HG03064 (cell line): ENCODE measurements around the gene CHD6.

ENCODE experiments used
- ATAC-seq: cut with Tn5 transposase; IDR thresholded peaks from one replicate; pipeline ENCODE4 v1.9.1; 2021; ENCODE audit warnings: low read depth; ENCODE audit not compliant: unreplicated experiment

CHD6 gene

DNA sequence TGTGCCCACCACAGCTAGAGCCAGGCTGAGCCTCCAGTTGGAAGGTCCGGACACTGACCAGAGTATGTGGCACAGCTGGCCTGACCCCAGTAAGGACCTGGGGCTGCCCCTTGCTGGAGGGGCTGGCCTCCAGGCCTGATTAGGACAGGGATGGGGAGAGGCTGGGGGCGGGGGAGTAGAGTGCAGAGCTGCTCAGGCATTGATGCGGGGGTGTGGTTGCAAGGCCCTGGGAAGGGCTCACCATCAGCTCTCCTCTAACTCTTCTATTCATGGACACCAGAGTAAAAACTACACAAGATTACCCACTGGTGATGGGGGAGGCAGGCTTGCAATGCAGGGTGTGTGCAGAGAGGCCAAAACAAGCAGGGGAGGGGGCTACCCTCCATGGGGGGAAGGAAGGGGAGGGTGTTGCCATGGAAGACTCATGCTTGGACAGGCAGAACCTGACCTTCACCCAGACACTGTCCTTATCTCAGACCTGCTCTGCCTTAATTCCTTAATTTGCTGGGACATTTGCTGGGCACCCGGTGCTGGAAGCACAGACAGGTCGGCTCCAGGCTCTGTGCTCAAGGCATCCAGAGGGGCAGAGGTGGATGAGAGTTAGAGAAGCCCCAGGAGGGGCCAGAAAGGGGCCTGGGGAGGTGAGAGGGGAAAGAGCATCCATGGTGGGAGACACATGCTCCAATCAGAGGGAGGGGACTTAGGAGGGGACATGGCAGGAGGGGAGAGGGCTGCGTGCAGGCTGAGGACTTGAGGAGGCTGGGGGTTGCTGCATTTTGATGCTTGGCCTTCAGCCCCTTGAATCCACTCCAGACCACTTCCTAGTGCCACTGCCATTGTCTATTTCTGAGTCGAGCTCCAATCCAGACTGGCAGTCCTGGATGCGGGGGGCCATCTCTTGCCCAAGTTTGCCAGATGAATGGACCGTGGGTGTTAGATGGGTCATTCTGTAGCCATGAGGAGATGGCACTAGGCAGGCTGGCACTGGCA is 244.0 kb downstream of the CHD6 start:
- ATAC-seq: no peak

DNA sequence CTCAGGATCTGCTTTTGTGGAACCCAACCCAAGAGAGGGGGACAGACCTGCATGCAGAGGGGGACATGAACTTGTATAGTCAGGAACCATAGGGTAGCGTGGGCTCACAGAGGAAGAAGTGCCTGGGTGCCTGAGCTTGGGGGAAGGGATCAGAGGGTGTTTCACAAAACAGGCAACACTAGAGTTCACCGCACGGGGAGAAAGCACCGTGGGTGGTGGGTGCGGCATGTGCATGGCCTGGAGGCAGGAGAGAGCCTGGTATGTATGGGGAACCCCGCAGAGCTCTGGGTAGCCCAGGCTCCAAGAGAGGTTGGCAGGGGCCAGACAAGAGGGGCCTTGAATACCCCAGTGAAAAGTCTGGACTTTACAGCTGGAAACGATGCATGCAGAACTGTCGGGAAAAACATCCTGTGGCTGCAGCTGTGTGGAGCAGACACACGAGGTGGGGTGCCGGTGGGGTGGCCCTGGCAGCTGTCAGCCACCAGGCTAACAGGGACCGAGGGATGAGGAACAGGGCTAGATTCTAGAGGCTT is 244.9 kb downstream of the CHD6 start:
- no peak for ATAC-seq

DNA sequence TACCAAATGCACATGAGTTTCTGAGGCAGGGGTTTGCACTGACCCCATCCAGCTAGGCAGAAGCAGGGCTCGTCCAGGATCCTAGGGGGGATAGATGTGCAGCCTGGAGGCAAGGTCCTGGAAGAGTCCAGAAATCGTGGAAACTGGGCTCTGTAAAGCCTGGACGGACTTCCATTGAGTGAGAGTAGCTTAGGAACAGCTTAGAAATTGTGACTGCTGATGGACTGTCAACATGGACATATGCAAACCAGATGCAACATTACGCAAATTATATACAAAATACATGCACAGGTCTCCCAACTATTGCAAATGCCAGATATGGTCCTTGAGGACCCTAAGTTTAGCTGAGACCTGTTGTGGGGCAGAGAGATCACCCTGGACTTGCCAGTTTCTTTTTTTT is 246.8 kb downstream of the CHD6 start:
- ATAC-seq: no peak

DNA sequence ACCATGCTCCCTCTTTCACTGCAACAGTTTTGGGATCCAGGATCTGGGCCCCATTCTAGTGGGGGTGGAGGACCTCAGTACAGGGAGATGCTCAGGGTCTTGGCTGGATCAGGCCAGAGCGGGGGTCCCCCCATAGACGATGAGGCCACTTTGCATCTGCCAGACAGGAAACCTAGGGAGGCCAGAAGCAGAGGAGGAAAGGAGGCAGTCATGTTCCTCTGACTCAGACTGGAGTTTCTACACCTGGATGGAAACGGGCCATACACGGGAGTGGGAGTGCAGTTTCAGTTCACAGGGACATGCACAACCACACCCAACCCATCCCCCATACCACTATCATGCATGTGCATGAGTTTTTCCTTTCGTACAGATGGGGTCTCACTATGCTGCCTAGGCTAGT is 248.0 kb downstream of the CHD6 start:
- no peak for ATAC-seq

DNA sequence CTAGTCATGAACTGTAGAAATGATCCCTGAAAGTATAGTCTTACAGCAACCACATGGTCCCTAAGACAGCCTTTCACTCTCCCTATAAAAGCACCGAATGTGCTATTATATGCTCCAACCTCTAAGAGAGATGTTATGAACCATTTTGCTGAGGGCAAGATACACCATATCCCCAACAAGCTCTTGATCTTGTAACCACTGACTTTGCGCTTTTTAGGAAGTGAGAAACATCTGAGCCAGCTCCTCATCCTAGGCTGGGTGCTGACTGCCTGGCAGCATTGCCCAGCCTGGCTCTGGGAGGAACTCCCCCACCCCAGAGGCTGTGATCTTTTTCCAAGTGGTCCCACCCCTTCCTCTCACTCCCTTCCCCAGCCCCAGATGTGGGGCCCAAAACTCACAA is 248.5 kb downstream of the CHD6 start:
- ATAC-seq: no peak

DNA sequence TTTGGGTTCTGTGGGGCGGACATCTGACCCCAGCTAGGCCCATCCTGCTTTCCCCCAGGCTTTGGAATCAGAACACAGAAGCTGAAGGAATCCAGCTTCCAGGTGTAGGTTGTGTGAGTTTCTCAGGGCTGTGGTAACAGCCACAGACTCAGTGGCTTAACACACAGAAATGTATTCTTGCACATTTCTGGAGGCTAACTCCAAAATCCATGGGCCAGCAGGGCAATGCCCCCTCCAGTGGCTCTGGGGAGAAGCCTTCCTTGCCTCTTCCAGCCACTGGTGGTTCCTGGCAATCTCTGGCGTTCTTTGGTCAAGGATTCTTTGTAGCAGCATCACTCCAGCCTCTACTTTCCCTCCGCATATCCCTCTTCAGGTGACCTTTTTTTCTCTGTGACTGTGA is 250.2 kb downstream of the CHD6 start:
- no peak for ATAC-seq

DNA sequence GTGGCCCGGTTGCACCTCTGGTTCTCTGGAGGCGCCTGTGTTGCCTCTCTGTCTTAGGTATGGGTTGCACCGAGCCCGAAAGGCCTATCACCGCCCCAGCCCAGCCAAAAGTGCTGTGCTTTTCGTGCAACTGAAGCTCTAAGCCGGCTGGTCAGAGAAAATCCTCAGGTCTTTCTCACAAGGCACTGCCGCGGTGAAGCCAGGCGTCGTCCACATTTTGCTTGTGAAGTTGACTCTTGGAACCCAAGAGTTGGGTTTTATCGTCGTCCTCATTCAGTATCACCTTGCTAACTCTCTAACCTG is 250.8 kb downstream of the CHD6 start:
- ATAC-seq: no peak

DNA sequence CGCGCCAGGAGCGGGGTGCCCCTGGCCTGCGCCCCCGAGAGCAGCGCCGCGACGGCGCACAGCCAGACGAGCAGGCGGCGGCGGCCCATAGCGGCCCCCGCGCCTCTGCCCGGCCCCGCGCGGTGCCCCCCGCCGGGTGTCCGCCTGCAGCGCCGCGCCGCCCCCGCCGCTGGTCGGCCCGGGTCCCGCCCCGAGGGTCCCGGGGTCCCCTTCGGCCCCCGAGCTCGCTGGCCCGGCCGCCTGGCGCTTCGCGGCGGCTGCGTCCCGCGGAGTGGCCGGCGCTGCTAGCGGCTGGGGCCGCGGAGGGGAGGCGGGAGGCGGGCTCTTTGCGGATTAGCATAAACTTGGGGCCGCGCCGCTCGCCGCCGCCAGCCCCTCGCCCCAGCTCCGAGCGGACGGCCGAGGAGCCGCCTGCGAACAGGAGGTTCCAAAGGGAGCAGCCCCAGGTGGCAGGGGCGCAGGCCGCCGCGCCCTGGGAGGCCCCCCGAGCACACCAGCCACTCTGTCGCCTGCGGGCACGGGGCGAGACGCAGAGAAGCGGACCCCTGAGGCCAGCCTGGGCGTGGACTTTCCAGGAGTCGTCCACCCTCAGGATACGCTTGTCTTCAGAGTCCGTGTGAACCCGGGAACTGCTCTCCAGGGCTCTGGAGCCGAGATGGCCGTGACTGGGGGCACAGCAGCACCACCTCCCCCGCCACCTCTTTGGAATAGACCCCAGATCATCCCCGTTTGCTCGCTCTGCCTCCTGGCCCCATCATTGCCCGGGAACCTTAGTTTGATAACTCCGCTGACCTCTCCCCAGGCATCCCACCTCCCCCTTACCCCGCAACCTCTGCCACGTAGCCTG is 251.4 kb downstream of the CHD6 start, which contains the start of gene EMILIN3:
TSS of gene EMILIN3 (minus strand) at position 273 of the 847 bp plus-strand sequence. CDS start at position 89, 184 bp downstream.
- ATAC-seq: no peak

DNA sequence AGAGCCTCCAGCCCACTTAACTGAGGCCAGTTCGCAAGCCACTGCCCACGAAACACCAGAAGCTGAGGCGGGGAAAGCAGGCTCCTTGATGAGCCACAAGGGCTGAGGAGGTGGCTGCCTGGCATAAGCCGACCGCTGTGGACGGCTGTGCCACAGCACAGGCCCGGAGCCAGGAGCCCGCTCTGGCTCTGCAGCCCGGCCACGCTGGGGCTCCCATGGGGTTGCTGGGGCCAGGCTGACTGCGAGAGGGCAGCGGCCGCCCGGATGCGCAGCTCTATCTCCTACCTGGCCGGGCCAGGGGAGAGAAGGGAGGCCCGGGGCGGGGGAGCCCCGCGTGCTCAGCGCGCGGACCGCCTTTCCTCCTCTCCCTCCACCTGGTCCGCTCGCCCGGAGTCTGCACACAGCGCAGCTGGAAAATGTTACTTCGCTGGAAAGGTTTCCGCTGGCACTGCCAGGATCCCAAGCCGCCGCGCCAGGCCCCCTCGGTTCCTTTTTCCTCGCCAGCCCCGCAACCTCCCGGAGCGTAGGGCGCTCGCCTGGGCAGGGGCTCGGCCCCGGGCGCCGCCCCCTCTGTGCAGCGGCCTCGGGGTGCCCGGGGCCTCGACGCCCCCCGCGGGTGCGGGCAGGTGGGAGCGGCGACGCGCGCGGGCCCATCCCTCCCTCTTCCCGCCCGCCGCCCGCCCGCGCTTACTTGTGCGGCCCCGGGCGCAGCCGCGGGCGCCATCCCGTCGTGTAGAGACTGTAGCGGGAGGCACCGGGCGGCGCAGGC is 252.2 kb downstream of the CHD6 start:
- ATAC-seq: no peak

DNA sequence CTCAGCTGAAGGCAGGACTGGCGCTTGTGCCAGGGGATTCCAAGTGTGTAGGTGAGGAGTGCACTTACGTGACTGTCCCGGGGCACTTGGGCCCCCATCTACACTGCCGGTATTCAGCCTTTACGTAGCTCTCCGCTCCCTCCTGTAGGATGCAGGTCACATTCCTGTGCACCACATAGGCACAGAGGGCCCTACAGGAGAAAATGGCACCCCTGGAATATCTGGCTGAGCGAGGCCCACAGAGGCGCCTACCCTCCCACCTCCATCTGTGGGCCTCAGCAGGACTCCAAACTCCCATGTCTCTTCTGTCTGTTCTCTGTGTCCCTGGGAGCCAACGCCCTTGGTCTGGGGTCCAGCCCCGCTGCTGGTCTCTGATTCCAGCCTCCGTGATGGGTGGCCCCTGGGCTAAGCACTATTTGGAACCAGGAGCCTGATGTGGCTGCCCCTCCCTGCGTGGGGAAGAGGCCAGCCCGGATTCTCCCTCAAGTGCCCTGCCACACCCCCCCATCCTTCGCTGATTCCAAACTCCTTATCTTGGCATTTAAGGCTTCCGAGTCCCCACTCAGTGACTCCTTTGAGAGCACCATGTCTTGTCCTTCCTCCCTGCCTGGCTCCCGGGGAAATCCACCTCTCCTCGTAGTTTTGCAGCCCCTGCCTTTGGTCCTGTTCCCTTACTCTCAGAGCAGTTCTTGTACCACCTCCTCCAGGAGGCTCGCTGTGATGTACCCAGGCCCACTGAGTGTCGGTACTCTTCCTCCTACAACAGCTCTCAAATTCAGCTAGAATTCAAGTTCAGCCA is 253.0 kb downstream of the CHD6 start:
- no peak for ATAC-seq

DNA sequence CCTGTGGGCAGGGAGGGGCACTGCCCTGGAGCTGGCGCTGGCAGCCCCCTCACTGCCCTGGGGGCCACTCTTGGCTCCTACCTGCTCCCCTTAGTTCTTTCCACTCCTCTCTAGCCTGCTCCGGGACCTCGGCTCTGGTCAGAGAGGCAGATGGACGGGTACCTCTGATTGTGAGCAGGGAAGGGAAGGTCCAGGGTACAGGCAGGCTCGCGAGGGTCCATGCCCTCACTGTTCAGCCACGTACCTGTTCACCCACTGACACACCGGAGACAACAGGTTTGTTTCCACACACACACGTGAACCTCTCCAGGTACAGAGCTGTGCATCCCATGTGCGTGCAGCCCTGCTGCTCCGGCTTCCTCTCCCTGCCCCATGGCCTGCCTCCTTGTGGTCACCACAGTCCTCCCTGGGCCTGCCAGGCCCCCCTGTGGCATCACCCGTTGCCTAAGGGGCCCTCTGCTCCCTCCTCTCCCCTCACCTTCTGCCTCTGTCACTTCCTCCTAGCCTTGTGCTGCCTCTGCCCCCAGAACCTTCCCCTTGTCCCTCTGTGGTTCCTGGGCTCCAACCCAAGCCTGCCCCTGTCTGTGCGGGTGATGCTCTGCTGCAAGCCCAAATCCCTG is 253.8 kb downstream of the CHD6 start:
- no peak for ATAC-seq

DNA sequence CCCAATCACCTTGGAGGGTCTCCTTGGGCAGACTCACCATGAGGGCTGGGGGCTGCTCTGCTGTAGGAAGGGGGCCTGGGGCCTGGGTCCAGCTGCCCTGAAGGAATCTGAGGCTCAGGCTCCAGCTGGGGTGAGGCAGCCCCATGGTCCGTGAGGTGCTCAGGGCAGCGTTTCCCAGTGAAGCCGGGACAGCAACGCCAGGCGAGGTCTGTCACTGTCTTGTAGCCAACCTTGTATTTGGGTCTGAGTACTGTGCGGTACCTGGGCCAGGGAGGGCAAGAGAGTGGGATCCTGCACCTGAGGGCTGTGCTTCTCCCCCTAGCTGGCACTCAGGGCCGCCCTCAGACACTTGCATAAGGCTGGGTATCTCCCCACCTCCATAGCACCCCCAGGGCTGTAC is 254.6 kb downstream of the CHD6 start:
- ATAC-seq: no peak

DNA sequence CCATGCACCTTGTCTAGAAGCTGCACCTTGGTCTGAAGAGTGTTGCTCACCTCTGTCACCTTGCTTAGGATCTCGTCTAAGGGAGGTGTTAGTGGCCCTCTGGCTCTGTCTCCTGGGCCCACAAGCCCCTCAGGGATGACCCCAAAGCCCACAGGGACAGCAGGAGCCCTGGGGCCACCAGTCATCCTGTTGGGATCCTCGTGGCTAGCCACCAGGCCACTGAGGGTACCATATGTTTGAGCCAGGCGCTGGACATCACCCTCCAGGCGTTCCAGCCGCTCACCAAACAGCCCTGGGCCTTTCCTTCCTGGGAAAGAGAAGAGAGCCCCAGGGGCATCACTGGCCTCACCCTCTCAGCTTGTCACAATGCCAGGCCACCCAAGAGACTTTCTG is 255.4 kb downstream of the CHD6 start:
- ATAC-seq: no peak

DNA sequence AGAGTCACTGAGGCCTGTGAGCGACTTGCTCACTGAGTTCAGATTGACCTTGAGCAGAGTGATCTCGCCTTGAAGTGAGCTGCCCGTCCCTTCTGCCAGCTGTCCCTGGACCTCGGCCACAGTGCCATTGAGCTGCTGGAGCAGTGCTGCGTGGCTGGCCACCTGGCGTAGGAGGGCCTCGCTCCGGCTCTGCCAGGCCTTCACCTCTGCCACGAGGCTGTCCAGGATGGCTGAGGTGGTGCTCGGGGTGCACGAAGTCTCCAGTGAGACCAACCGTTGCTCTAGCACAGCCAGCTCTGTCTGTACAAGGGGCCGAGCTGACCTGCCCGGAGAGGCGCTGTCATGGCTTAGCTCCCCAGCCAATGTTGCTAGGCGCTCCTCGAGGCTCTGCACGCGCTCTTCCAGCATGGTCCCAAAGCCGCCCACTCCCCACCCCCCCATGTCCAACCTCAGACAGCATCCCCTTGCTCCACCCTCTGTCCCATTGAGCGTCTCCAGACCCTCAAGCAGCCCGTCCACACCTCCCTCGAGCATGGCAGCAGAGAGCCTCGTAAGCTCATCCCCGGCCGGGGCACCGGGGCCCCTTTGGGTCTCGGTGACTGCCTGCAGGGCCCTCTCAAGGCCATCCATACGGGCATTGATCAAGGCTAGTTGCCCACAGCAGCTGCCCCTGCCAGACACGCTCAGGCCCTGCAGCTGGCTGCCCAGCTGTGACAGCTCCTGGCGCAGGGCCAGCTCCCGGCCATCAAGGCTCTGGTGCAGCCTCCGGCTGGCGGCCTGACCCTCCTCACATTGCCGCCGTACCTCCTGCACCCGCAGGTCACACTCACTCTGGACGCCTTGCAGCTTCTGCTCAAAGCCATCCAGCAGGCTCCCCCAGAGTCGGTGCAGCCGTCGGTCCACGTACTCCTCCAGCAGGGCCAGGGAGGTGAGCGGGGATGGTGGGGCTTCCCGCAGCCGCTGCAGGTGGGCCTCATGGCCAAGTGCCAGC is 256.1 kb downstream of the CHD6 start:
- ATAC-seq: no peak

DNA sequence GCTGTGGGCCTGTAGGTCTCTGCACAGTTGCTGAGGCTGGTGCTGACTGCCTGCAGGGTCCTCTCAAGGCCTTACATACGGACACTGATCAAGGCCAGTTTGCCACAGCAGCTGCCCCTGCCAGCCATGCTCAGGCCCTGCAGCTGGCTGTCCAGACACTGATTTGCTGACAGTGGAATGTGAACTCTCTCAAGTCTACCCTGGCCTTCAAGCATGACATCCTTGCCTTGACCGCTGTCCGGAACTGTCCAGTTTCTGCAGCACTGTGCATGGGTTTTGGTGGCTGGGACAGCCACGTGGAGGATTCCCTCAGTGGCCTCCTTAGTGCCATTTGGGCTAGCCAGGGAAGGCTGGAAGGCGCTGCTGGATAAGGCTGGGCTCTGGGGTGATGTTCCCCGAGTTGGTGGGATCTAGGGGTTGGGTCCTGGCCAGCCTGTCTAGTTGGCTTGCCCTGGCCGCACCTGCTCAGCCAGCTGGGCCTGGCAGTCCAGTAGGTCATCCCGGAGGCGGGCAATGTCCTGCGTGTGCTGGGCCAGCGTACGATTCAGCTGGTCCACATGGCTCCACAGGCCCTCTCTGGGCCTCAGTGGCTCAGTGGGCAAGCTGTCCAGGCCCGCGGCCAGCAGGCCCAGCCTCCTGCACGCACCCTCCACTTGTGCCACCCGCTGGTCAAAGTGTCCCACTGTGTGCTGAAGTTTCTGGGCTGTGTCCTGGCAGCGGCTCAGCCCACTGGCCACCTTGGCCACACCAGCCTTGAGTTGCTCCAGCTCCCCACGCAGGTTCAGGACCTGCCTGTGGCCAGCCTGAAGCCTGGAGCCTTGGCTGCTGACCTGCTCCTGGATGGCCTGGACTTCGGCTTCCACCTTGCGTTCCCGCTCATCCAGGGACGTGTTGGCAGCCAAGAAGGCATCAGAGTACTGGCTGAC is 257.1 kb downstream of the CHD6 start:
- no peak for ATAC-seq

DNA sequence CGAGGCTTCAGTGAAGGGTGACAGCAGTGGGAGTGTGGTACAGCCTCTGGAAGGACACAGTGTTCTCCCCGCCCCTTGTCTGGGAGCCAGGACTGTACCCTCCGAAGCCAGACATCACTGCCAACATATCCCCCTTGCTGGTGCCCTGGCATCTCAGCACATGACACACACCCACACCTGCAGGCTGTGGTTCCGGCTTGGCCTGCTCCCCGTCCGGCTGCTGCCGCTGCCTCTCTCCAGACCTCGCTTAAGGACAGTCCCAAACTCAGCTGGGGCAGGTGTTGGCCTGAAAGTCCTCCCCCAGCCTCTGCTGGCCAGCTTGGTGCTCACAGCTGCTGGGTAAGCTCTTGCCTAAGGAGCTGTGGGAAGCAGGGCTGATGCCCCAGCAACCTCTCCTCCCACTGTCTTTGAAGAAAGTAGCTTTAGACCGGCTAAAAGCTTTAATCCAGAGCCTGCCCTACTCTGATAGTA is 258.6 kb downstream of the CHD6 start:
- no peak for ATAC-seq

DNA sequence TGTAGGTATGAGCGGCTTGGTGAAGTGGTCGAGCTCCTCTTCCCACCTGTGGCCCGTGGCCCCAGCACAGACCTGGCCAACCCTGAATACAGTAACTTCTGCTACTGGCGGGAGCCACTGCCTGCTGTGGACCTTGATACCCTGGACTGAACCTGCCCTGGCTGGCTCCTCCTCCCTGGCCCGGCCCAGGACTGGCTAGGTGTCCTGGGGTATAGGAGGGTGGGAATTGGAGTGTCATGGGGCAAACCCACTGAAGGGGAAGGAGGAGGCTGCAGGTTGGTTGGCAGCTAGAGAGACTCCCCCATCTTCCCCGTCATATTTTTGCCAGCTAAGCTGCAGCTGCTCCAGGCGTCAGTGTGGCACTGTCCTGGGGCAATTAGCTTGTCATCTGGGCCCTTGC is 259.5 kb downstream of the CHD6 start:
- ATAC-seq: no peak
